PFSK-1 (cell line): ENCODE measurements around the gene PHACTR1.

Experiments used
- POLR2AphosphoS5 ChIP-seq: IDR thresholded peaks from 2 replicates; pipeline ENCODE4 v1.6.1; 2012; ENCODE audit warnings: low read depth, mild to moderate bottlenecking, control low read depth, low read length, moderate library complexity
- REST ChIP-seq, 2 experiments: IDR thresholded peaks; 2 replicates each; pipeline versions ENCODE4 v1.6.1 to v1.8.0; 2011 to 2012; ENCODE audit warnings: low read depth in 2 of 2, low read length in 2 of 2, control low read depth in 1 of 2, inconsistent platforms in 1 of 2, mild to moderate bottlenecking in 1 of 2, moderate library complexity in 1 of 2; ENCODE audit not compliant: insufficient read depth in 1 of 2

- TF ChIP-seq REST (IDR thresholded peaks at IDR 0.05; ENCODE audit: insufficient read depth in 1 of 2, low read depth in 2 of 2, low read length in 2 of 2), result no peak
- TF ChIP-seq POLR2AphosphoS5, result no peak
These were observed 101.8 kb downstream of the PHACTR1 start for GRCh38 chr6:12818324-12818723.
